HepG2 (cell line): ENCODE data around the gene KIF13A. TPM values are rescaled to one million over a fixed set of nuclear protein-coding genes. Genes with fewer than 3 reads are reported as not detected.

Experiments used
- ATAC-seq: fragments of 200-7000 bp; cut with Tn5 transposase; 3 replicates; pipeline ENCODE4 v1.9.1; 2020; ENCODE audit warnings: mild to moderate bottlenecking, moderate library complexity
- BruUV-seq: library from RNA; stranded (reverse); fragments of 400-500 nt; replicated peaks from 2 replicates; lab custom pipeline; 2021; lab: Mats Ljungman, UMichigan
- CTCF ChIA-PET: fragments of 300-600 bp; formaldehyde crosslinking; extraction: SDS; loops from one replicate; lab custom pipeline; 2021; ENCODE audit warnings: low total read pairs, inconsistent platforms, low intra/inter-chr PET ratio; lab: Yijun Ruan, JAX
- POLR2A ChIA-PET: fragments of 350-600 bp; sonication (Branson Sonifier 250); formaldehyde crosslinking; loops from one replicate; lab custom pipeline; 2020; ENCODE audit warnings: antibody characterized with exemption, inconsistent platforms; lab: Yijun Ruan, JAX
- DNase-seq: peaks from one replicate; pipeline ENCODE4 v3.0.0-alpha.2; 2015; ENCODE audit warnings: low spot score
- FAIRE-seq: peaks from 3 replicates; lab custom pipeline; 2011; peaks lifted over from hg19 to GRCh38; lab: Jason Lieb, UNC
- H2AFZ ChIP-seq: one replicate; pipeline ENCODE4 v1.6.1; 2011; ENCODE audit warnings: low read length, inconsistent platforms
- H3K27ac ChIP-seq: fragments of 300-600 bp; 3 replicates; pipeline ENCODE4 v1.8.0; 2011; ENCODE audit warnings: mixed run types, mild to moderate bottlenecking, mixed read lengths, low read length, inconsistent platforms; ENCODE audit not compliant: insufficient read depth; ENCODE audit errors: extremely low read length
- H3K27me3 ChIP-seq, 2 experiments: fragments of 200-600 bp in 1 of 2; 2 replicates in 1 of 2; 3 replicates in 1 of 2; pipeline versions ENCODE4 v1.6.0 to v1.8.0; 2011; ENCODE audit warnings: low read length in 2 of 2, mild to moderate bottlenecking in 2 of 2, moderate library complexity in 2 of 2, inconsistent platforms in 1 of 2; ENCODE audit not compliant: insufficient read depth in 2 of 2, control insufficient read depth in 1 of 2
- H3K36me3 ChIP-seq, 2 experiments: fragments of 200-600 bp in 1 of 2; replicated peaks in 1 of 2; 2 replicates in 1 of 2; 3 replicates in 1 of 2; pipeline versions ENCODE4 v1.5.1 to v1.8.0; 2011; ENCODE audit warnings: low read length in 2 of 2, inconsistent platforms in 1 of 2; ENCODE audit not compliant: insufficient read depth in 2 of 2, control insufficient read depth in 1 of 2
- H3K4me1 ChIP-seq: 2 replicates; pipeline ENCODE4 v1.5.1; 2012; ENCODE audit warnings: low read length, inconsistent platforms; ENCODE audit not compliant: insufficient read depth
- H3K4me2 ChIP-seq: 2 replicates; pipeline ENCODE4 v1.6.0; 2011; ENCODE audit warnings: low read depth, low read length, inconsistent platforms
- H3K4me3 ChIP-seq, 3 experiments: fragments of 200-600 bp in 1 of 3; sonication (generic), shearing (Covaris generic) in 1 of 3; replicated peaks in 1 of 3; 2 replicates each; pipeline ENCODE4 v1.5.1; 2011 to 2016; ENCODE audit warnings: low read length in 3 of 3, inconsistent platforms in 2 of 3, low read depth in 2 of 3, mild to moderate bottlenecking in 2 of 3, control low read depth in 1 of 3, mixed read lengths in 1 of 3; ENCODE audit not compliant: insufficient read depth in 1 of 3
- H3K79me2 ChIP-seq: one replicate; pipeline ENCODE4 v1.6.1; 2011; ENCODE audit warnings: low read length, inconsistent platforms; ENCODE audit not compliant: insufficient read depth
- H3K9ac ChIP-seq: 2 replicates; pipeline ENCODE4 v1.6.0; 2011; ENCODE audit warnings: mild to moderate bottlenecking, low read depth, low read length, inconsistent platforms; ENCODE audit not compliant: insufficient read depth
- H3K9me3 ChIP-seq: 2 replicates; pipeline ENCODE4 v1.5.1; 2012; ENCODE audit warnings: mild to moderate bottlenecking, low read length
- H4K20me1 ChIP-seq: 2 replicates; pipeline ENCODE4 v1.6.0; 2011; ENCODE audit warnings: inconsistent platforms, mild to moderate bottlenecking, low read length, moderate library complexity; ENCODE audit not compliant: insufficient read depth
- FOXC1 ChIP-seq: sonication (generic); formaldehyde crosslinking; IDR thresholded peaks from 2 replicates; pipeline ENCODE4 v1.8.0; 2022; ENCODE audit warnings: mild to moderate bottlenecking, missing genetic modification reagents, borderline replicate concordance
- HES4 ChIP-seq: sonication (generic); formaldehyde crosslinking; IDR thresholded peaks from 2 replicates; pipeline ENCODE4 v1.9.0; 2021; ENCODE audit warnings: mild to moderate bottlenecking, missing genetic modification reagents, borderline replicate concordance
- IRF2 ChIP-seq: IDR thresholded peaks from 2 replicates; pipeline ENCODE4 v1.6.1; 2018; ENCODE audit warnings: missing genetic modification reagents, missing compliant biosample characterization
- MAF1 ChIP-seq: sonication (generic); formaldehyde crosslinking; IDR thresholded peaks from 2 replicates; pipeline ENCODE4 v1.5.0; 2020; ENCODE audit warnings: missing genetic modification reagents, borderline replicate concordance
- NAIF1 ChIP-seq: sonication (generic); formaldehyde crosslinking; IDR thresholded peaks from 2 replicates; pipeline ENCODE4 v1.5.0; 2020; ENCODE audit warnings: mild to moderate bottlenecking, missing genetic modification reagents, borderline replicate concordance
- NCOA2 ChIP-seq: sonication (generic); formaldehyde crosslinking; IDR thresholded peaks from 2 replicates; pipeline ENCODE4 v1.8.0; 2022; ENCODE audit warnings: inconsistent platforms
- POGZ ChIP-seq: sonication (generic); formaldehyde crosslinking; IDR thresholded peaks from 2 replicates; pipeline ENCODE4 v1.4.0; 2020; ENCODE audit warnings: mild to moderate bottlenecking, missing genetic modification reagents
- RARA ChIP-seq: IDR thresholded peaks from 2 replicates; pipeline ENCODE4 v1.6.1; 2016; ENCODE audit warnings: missing genetic modification reagents, missing compliant biosample characterization
- SP140L ChIP-seq: sonication (generic); formaldehyde crosslinking; IDR thresholded peaks from 2 replicates; pipeline ENCODE4 v1.4.0; 2020; ENCODE audit warnings: missing genetic modification reagents, borderline replicate concordance
- TCF7L2 ChIP-seq: IDR thresholded peaks from 2 replicates; pipeline ENCODE4 v1.6.1; 2011; ENCODE audit warnings: mild to moderate bottlenecking, low read depth, low read length, moderate library complexity
- TFAP4 ChIP-seq: sonication (generic); IDR thresholded peaks from 2 replicates; pipeline ENCODE4 v1.6.1; 2016; ENCODE audit warnings: low read depth, borderline replicate concordance
- TRIM24 ChIP-seq: sonication (generic); formaldehyde crosslinking; IDR thresholded peaks from 2 replicates; pipeline ENCODE4 v1.8.0; 2022; ENCODE audit warnings: mild to moderate bottlenecking, missing genetic modification reagents
- USF2 ChIP-seq, 2 experiments: sonication (generic) in 1 of 2; formaldehyde crosslinking in 1 of 2; IDR thresholded peaks; 2 replicates each; pipeline versions ENCODE4 v1.5.1 to v1.6.1; 2011 to 2020; ENCODE audit warnings: borderline replicate concordance in 1 of 2, low read depth in 1 of 2, low read length in 1 of 2, mild to moderate bottlenecking in 1 of 2, missing genetic modification reagents in 1 of 2, moderate library complexity in 1 of 2
- ZMYM3 ChIP-seq: sonication (generic); formaldehyde crosslinking; IDR thresholded peaks from 2 replicates; pipeline ENCODE4 v1.5.1; 2020; ENCODE audit warnings: mild to moderate bottlenecking, missing genetic modification reagents
- ZNF34 ChIP-seq: sonication (generic); formaldehyde crosslinking; IDR thresholded peaks from 2 replicates; pipeline ENCODE4 v1.4.0; 2020; ENCODE audit warnings: mild to moderate bottlenecking, missing genetic modification reagents, borderline replicate concordance
- WGBS: methylation state at CpG from one replicate; pipeline ENCODE4 v1.1.6; 2017; ENCODE audit warnings: low lambda C conversion rate; 5-methylcytosine and 5-hydroxymethylcytosine counted together
- in situ Hi-C: cut with HindIII; loops from 2 replicates; pipeline ENCODE4 v1.10.0; 2017; ENCODE audit warnings: low pct_unique_long_range_greater_than_20kb; ENCODE audit not compliant: extremely low pct_ligation_motif_present
- intact Hi-C: fragments of 100-400 bp; cut with micrococcal nuclease; formaldehyde crosslinking; loops from one replicate; pipeline ENCODE4 v1.10.0; 2022; ENCODE audit not compliant: unreplicated experiment
- polyA plus RNA-seq, 8 experiments: library from polyadenylated mRNA; depleted of rRNA in 3 of 8; stranded (reverse) in 7 of 8; unstranded in 1 of 8; fragments of >200 nt; fragmentation: Illumina TruSeq in 4 of 8; extraction: Trizol in 4 of 8; gene quantifications; 2 replicates each; pipeline versions ENCODE4 v1.2.1 to v1.2.3, GENCODE V29; 2011 to 2016; ENCODE audit warnings: low read depth in 4 of 8, missing spikeins in 1 of 8, mixed read lengths in 1 of 8; ENCODE audit not compliant: insufficient read depth in 1 of 8
- total RNA-seq, 5 experiments: library from RNA; depleted of rRNA; stranded (reverse); fragments of >200 nt; fragmentation: Illumina TruSeq; extraction: Trizol; gene quantifications; 2 replicates each; pipeline ENCODE4 v1.2.3, GENCODE V29; 2016; ENCODE audit warnings: low read depth in 1 of 5
- TF ChIP-seq, protein P1 (sequence below): IDR thresholded peaks from 2 replicates; pipeline ENCODE4 v1.6.1; 2016; ENCODE audit warnings: mild to moderate bottlenecking

The KIF13A gene
- total and polyA plus RNA-seq, 2 of the 13 experiments (the other 11 are each of a cell fraction or from before 2014, with no cell fraction given): 21.1 to 37.2 TPM

GRCh38 chr6:17986656-17987446 is 584 bp downstream of the KIF13A start (continued):
- peak; percentile 94 for TF ChIP-seq TFAP4
- TF ChIP-seq USF2 (IDR thresholded peaks at IDR 0.05; ENCODE audit: low read depth, low read length): no peak
- TF ChIP-seq USF2 (CRISPR knock-in tag; IDR thresholded peaks at IDR 0.05; ENCODE audit: borderline replicate concordance): peak; percentile 55
- peak; percentile 97 for TF ChIP-seq ZMYM3 (CRISPR knock-in tag)
- TF ChIP-seq FOXC1 (CRISPR knock-in tag): peak; percentile 88
- peak; percentile 27; the same call in 1 of the 2 replicates for TF ChIP-seq TCF7L2

GRCh38 chr6:17985934-17986655 is 1.3 kb downstream of the KIF13A start:
- in situ Hi-C loops (loop anchor here (5.0 kb wide), 1 partner anchor 136 kb away; the partner anchor contains the start of gene NHLRC1), intact Hi-C loops (loop anchor here (2.0 to 10.0 kb wide), 3 partner anchors 55 to 169 kb away; partner anchors contain the start of genes KDM1B and TPMT)
- ATAC-seq: no peak
- Histone ChIP-seq H3K4me3 (peak overlapping the region; percentile 65 to 99 (median 92)), H3K4me2 (peak overlapping the region; percentile 92), H3K27me3 (no peaks in the 10 kb centered on the region; a peak in 1 of 5 replicates), H3K36me3 (peaks cover 1 to 6% of the 10 kb centered on the region in 2 experiments; a peak in 3 of 5 replicates), H2AFZ (no peak overlapping the region), H3K79me2 (peaks cover 33% of the 10 kb centered on the region), H3K27ac (peak overlapping the region; percentile 87), H3K9ac (peak overlapping the region; percentile 79), H3K4me1 (peaks cover 40% of the 10 kb centered on the region), H3K9me3 (no peaks in the 10 kb centered on the region), H4K20me1 (no peaks in the 10 kb centered on the region)
- no peak for FAIRE-seq
- 71% methylated on average over 11 of the region's 11 CpGs for WGBS
- TSS peak; percentile 54 for BruUV-seq
- CTCF ChIA-PET: no interaction called here
- DNase-seq: no peak
- POLR2A ChIA-PET: interaction anchor here (1.1 to 1.7 kb wide), 6 partner anchors 8 to 169 kb away, joined by 3 to 8 read pairs (median 4); partner anchors contain the start of genes KDM1B and TPMT
- TF ChIP-seq SP140L (CRISPR knock-in tag) (no peak), ZNF34 (CRISPR knock-in tag) (no peak), POGZ (CRISPR knock-in tag) (no peak), RARA (no peak), TRIM24 (CRISPR knock-in tag) (no peak), MAF1 (CRISPR knock-in tag) (no peak), IRF2 (no peak), HES4 (CRISPR knock-in tag) (no peak), NAIF1 (CRISPR knock-in tag) (0 out of 2 replicates have a peak, but pooled peaks have one; percentile 47), NCOA2 (CRISPR knock-in tag) (no peak)
- TF ChIP-seq, protein P1, sequence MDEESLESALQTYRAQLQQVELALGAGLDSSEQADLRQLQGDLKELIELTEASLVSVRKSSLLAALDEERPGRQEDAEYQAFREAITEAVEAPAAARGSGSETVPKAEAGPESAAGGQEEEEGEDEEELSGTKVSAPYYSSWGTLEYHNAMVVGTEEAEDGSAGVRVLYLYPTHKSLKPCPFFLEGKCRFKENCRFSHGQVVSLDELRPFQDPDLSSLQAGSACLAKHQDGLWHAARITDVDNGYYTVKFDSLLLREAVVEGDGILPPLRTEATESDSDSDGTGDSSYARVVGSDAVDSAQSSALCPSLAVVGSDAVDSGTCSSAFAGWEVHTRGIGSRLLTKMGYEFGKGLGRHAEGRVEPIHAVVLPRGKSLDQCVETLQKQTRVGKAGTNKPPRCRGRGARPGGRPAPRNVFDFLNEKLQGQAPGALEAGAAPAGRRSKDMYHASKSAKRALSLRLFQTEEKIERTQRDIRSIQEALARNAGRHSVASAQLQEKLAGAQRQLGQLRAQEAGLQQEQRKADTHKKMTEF: no peak
